ENCODE results near the gene IPCEF1.
A peak's percentile ranks its signal among the peaks of the same experiment; 100 is the strongest.
"Not testable (repeated sequence)": the region's sequence is repeated elsewhere in the genome, so short reads cannot be mapped to it uniquely, and the experiment has no call there.

IPCEF1 gene

GRCh38 chr6:154218301-154218700 lies 138.3 kb downstream of the IPCEF1 start:
- DNase-seq: no peak

GRCh38 chr6:154213782-154214181 lies 142.8 kb downstream of the IPCEF1 start:
- no peak for DNase-seq

GRCh38 chr6:154210678-154211077 lies 145.9 kb downstream of the IPCEF1 start:
- DNase-seq: no peak

GRCh38 chr6:154209555-154209954 lies 147.0 kb downstream of the IPCEF1 start:
- DNase-seq: no peak

- no peak for DNase-seq
Observed at GRCh38 chr6:154206996-154207395, 149.6 kb downstream of the IPCEF1 start.

GRCh38 chr6:154206141-154206540 lies 150.5 kb downstream of the IPCEF1 start:
- no peak for DNase-seq

GRCh38 chr6:154202958-154203357 lies 153.6 kb downstream of the IPCEF1 start:
- DNase-seq: no peak

- no peak for DNase-seq
Observed at GRCh38 chr6:154202339-154202738, 154.3 kb downstream of the IPCEF1 start.

- DNase-seq: not testable (repeated sequence)
Observed at GRCh38 chr6:154201688-154202087, 154.9 kb downstream of the IPCEF1 start.

- DNase-seq: no peak
Observed at GRCh38 chr6:154197196-154197860, 159.3 kb downstream of the IPCEF1 start.

- DNase-seq: no peak
Observed at GRCh38 chr6:154196333-154196885, 160.2 kb downstream of the IPCEF1 start.

- no peak for DNase-seq
Observed at GRCh38 chr6:154187714-154188113, 168.9 kb downstream of the IPCEF1 start.

- DNase-seq: no peak
Observed at GRCh38 chr6:154187203-154187602, 169.4 kb downstream of the IPCEF1 start.

GRCh38 chr6:154179434-154179833 lies 177.2 kb downstream of the IPCEF1 start:
- DNase-seq: no peak

- not testable (repeated sequence) for DNase-seq
Observed at GRCh38 chr6:154172393-154172792, 184.2 kb downstream of the IPCEF1 start.

- no peak for DNase-seq
Observed at GRCh38 chr6:154170106-154170505, 186.5 kb downstream of the IPCEF1 start.

- DNase-seq: no peak
Observed at GRCh38 chr6:154169193-154169847, 187.3 kb downstream of the IPCEF1 start.

GRCh38 chr6:154167126-154167525 lies 189.5 kb downstream of the IPCEF1 start:
- no peak for DNase-seq

- DNase-seq: peak; percentile 57
Observed at GRCh38 chr6:154166140-154166539, 190.5 kb downstream of the IPCEF1 start.

GRCh38 chr6:154165478-154165877 lies 191.1 kb downstream of the IPCEF1 start:
- no peak for DNase-seq

- no peak for DNase-seq
Observed at GRCh38 chr6:154164397-154164796, 192.2 kb downstream of the IPCEF1 start.

GRCh38 chr6:154161689-154162088 lies 194.9 kb downstream of the IPCEF1 start:
- DNase-seq: no peak

GRCh38 chr6:154159126-154159525 lies 197.5 kb downstream of the IPCEF1 start:
- no peak for DNase-seq

GRCh38 chr6:154157706-154158105 lies 198.9 kb downstream of the IPCEF1 start:
- no peak for DNase-seq

Measured in islet precursor cell (in vitro differentiated cells).